GM13977 (cell line): ENCODE results near the gene TMEM151A.

Experiments used
- DNase-seq: peaks from one replicate; pipeline ENCODE4 v3.0.0; 2012; ENCODE audit warnings: low spot score
- CTCF ChIP-seq: IDR thresholded peaks from 2 replicates; pipeline ENCODE4 v1.5.1; 2012; ENCODE audit warnings: mild to moderate bottlenecking, control low read depth; ENCODE audit not compliant: insufficient read depth; ENCODE audit errors: extremely low read depth, missing control alignments
- in situ Hi-C: fragments of 300-500 bp; cut with MboI; formaldehyde crosslinking; loops from one replicate; pipeline ENCODE4 v1.12.0; 2022; ENCODE audit warnings: low sequenced_read_pairs, low pct_unique_long_range_greater_than_20kb, mixed read lengths, inconsistent platforms; ENCODE audit not compliant: unreplicated experiment

TMEM151A gene

DNA sequence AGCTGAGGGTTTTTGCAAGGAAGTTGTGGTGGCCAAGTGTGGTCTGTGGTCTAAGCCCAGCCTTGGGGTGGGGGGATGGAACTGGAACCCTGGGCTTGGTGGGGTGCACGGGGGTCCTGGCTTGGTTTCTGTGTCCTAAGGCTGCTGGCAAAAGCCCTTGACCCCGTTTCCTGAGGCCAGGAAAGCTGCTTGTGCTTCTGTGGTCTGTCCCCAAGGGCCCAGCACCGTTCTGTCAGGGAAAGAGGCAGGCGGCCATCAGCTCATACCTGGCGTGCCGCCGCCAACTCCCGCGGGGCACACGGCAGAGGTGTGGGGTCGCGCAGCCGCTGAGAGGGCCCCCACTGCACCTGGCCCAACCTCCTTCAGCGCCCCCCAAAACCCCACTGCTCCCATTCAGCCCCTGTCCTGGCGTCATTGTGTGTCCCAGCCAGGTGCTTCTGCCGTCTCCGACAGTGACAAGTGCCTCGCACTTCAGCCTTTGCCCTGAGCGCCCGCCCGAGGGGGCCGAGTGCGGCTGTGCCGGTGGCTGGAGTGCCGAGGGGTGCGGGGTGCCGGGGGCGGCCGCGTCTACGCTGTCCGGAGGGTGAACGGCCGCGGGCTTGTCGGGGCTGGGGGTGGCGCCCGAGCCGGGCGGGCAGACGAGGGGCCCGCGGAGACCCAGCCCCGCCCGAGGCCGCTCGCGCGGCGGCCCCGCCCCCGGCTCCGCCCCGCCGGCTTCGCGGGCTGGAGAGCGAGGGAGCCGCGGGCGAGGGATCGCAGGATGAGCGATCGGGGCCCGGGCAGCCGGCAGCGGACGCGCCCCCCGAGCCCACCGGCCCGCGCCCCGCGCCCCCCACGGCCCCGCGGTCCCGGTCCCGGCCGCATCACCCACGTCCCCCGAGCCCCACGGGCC, 14.0 kb upstream of the TMEM151A start, which contains the start of gene CNIH2:
TSS of gene CNIH2 (plus strand) at position 705 of the 892 bp plus-strand sequence. CDS start 282 bp downstream, outside the sequence.
- no peak for TF ChIP-seq CTCF
- DNase-seq: peak; percentile 83
- in situ Hi-C loops: no loop called here

DNA sequence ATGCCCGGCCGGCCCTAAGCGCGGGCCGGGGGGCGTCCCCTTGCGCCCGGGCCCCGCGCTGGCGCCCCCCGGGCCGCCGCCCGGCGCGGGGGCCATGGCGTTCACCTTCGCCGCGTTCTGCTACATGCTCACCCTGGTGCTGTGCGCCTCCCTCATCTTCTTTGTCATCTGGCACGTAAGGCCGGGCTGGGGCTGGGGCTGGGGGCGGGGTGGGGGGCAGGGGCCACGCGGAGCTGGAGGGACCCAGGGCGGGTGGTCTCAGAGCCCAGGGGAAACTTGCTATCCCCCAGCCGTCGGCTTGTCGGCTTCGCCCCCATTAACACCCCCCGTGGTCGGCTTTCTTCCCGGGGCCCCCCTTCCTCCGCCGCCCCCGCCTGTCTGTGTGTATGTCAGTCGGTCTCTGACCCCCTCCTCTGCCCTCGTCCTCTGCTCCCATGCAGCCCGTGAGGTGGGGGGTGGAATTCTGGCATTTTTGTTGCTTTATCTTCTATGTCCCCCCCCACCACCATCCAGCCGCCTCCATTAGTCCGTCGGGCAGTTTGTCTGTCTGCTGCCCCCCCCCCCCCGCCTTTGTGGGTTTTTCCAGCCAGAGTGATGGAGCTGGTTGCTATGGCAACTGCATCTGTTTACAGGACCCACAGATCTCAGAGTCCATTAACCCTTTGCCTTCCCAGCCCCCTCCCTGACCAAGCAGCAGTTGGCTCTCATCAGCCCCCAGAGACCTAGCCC, 13.2 kb upstream of the TMEM151A start:
- in situ Hi-C loops: no loop called here
- TF ChIP-seq CTCF: no peak
- DNase-seq: no peak

DNA sequence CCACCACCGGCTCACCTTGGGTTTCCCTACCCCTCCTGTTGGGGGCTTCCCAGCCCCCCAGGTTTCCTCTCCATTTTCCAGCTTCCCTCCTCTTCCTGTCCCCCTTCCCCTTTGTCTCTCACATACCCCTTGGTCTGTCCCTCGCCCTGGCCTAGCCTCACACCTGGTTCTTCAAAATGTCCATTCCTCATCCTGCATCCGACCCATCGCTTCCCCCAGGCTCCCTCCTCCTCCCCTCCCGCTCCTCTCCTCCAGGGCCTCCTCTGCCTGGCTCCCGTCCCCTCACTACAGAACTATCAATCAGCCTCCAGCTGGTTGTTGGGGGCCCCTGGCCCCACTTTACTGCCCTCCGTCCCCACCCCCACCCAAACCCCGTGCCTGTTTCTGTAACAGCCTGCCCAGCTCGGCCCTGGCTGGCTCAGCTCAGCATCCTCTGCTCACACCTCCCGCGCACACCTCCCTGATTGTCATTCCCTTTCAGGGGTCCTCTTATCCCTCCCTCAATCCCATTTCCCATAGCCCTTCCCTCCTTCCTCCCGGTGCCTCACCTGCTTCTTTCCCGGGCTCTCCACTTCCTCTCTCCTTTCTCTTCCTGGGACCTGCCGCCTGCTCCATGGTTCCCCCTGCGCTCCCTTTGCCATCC, 12.5 kb upstream of the TMEM151A start:
- in situ Hi-C loops: no loop called here
- TF ChIP-seq CTCF: no peak
- no peak for DNase-seq

DNA sequence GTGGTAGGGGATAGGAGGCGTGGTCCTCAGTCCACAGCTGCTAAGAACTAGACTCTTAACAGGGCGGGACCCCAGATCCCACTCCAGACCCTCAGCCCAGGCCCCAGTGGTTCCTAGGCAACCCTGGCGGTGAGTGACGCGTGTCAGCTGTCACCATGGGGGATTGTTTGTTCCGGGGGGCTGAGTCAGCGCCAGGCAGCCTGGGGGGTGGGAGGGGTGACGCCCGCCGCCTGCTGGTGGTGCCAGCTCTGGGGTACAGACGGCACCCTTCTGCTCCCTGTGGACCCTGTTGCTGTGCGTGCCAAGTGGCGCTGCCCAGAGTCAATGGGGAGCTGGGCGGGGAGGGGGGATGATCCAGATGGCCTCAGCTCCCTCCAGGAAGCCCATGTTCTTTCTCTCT, 11.3 kb upstream of the TMEM151A start:
- in situ Hi-C loops: no loop called here
- TF ChIP-seq CTCF: no peak

DNA sequence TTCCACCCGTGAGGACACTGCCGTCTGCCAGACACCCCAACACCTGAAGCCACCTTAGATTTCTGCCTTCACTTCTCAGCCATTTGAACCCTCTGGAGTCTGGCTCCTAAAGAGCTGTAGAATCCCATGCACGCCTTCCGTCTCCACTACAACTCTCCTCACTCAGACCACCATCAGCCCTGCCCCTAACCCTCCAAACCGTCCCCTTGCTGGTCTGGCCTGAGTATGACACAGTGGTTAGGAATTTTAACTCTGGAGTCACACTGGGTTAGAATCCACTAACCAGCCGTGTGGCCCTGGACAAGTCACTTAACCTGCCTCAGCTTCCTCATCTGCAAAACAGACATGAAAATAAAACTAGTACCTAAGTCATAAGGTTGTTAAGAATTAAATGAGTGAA, 10.7 kb upstream of the TMEM151A start:
- no peak for DNase-seq
- in situ Hi-C loops: no loop called here
- TF ChIP-seq CTCF: no peak

More for the DNA sequence above, 11.3 kb upstream of the TMEM151A start:
- DNase-seq: no peak

DNA sequence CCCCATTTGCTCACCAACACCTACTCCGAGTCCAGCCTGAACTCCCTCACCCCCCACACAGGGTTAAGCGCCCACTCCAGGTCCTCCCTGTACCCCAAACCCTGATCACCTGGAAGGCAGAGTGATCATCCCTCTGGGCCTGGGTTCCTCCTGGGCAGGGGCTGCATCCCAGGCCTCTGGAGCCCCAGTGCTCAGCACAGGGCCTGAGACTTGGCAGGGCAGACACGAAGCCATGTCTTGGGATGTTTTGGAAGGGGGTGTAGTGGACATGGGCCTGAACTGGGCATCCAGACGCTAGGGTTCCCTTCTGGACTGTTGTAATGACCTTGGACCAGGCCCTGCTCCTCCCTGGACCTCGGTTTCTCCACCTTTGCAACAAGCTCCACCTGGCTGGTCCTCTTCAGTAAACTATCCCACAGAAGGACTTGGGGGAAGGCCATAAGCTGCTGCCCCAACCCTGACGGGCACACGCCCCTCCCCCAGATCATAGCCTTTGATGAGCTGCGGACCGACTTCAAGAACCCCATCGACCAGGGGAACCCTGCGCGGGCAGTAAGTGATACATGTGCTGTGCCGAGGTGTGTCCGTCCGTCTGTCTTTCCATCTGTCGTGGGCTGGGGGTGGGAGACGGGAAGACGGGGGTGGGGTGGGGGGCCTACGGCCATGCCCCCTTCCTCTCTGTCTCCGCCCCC, 9.8 kb upstream of the TMEM151A start:
- no peak for TF ChIP-seq CTCF
- in situ Hi-C loops: no loop called here
- DNase-seq: no peak
